ENCODE measurements around the gene PPIP5K2. TPM values are rescaled to one million over a fixed set of nuclear protein-coding genes. Genes with fewer than 3 reads are reported as not detected.

PPIP5K2 gene
- total and polyA plus RNA-seq, 2 of the 8 experiments (the other 6 are each of a cell fraction or from before 2014, with no cell fraction given), result 14.8 to 46.6 TPM

DNA sequence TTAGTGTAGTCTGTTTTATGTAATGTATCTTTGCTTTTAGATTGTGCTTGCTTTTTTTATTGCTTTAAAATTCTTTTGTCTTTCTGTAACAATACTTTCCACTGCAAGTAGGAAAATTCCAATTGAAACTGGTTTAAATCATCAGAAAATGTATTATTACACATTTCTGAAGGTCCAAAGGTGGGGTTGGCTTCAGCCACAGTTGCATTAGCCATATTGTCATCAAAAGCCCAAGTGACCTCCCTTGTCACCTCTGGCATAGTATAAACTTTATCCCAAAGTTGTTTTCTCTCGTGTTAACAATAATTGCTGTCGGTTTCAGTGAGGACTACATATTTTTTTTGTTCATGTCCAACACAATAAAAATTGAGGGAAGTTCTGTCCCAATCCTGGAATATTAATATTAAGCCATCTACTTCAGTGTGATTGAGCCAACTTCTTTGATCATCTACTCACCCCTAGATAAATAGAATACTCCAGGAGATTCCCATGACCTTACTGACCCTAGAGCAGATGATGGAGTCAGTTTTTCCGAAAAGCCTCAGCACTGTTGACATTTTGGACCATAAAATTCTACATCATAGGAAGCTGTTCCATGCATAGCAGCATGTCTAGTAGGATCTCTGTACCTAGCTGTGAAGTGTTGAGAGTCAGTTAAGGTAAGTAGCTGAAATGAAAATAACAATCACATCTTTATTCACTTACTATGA, 86.0 kb downstream of the PPIP5K2 start (continued):
- TF ChIP-seq, protein P1, sequence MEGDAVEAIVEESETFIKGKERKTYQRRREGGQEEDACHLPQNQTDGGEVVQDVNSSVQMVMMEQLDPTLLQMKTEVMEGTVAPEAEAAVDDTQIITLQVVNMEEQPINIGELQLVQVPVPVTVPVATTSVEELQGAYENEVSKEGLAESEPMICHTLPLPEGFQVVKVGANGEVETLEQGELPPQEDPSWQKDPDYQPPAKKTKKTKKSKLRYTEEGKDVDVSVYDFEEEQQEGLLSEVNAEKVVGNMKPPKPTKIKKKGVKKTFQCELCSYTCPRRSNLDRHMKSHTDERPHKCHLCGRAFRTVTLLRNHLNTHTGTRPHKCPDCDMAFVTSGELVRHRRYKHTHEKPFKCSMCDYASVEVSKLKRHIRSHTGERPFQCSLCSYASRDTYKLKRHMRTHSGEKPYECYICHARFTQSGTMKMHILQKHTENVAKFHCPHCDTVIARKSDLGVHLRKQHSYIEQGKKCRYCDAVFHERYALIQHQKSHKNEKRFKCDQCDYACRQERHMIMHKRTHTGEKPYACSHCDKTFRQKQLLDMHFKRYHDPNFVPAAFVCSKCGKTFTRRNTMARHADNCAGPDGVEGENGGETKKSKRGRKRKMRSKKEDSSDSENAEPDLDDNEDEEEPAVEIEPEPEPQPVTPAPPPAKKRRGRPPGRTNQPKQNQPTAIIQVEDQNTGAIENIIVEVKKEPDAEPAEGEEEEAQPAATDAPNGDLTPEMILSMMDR (IDR thresholded peaks at IDR 0.05; ENCODE audit: control extremely low read depth in 1 of 3, insufficient read depth in 1 of 3, low read depth in 1 of 3, low read length in 3 of 3), result no peak
- no peak for TF ChIP-seq SUZ12 (IDR thresholded peaks at IDR 0.05; ENCODE audit: low read length)

Data from H1 (cell line).